HepG2 (cell line): ENCODE results near the gene DSN1. TPM values are rescaled to one million over a fixed set of nuclear protein-coding genes. Genes with fewer than 3 reads are reported as not detected.

Experiments used
- ELF4 ChIP-seq: sonication (generic); formaldehyde crosslinking; IDR thresholded peaks from 2 replicates; pipeline ENCODE4 v1.5.0; 2020; ENCODE audit warnings: missing genetic modification reagents, mild to moderate bottlenecking, moderate library complexity, borderline replicate concordance
- FOXA1 ChIP-seq, 2 experiments: fragments of 450-650 bp in 1 of 2; sonication (generic) in 1 of 2; formaldehyde crosslinking in 1 of 2; IDR thresholded peaks; 2 replicates each; pipeline versions ENCODE4 v1.4.0 to v1.6.1; 2016 to 2020; ENCODE audit warnings: missing genetic modification reagents in 1 of 2
- HOXA5 ChIP-seq: sonication (generic); formaldehyde crosslinking; IDR thresholded peaks from 2 replicates; pipeline ENCODE4 v1.4.0; 2020; ENCODE audit warnings: missing genetic modification reagents
- KDM5B ChIP-seq: sonication (generic); formaldehyde crosslinking; IDR thresholded peaks from 2 replicates; pipeline ENCODE4 v1.4.0; 2020; ENCODE audit warnings: missing genetic modification reagents, mild to moderate bottlenecking, borderline replicate concordance
- NR1H2 ChIP-seq: sonication (generic); formaldehyde crosslinking; IDR thresholded peaks from 2 replicates; pipeline ENCODE4 v1.8.1; 2022; ENCODE audit warnings: low read depth, missing genetic modification reagents, borderline replicate concordance
- PPARG ChIP-seq: conservative IDR thresholded peaks from 2 replicates; pipeline ENCODE4 v1.6.1; 2016; ENCODE audit warnings: missing biosample characterization, missing genetic modification reagents
- REPIN1 ChIP-seq: sonication (generic); formaldehyde crosslinking; IDR thresholded peaks from 2 replicates; pipeline ENCODE4 v1.8.0; 2022; ENCODE audit warnings: missing genetic modification reagents, low read depth, mild to moderate bottlenecking, borderline replicate concordance
- RNF2 ChIP-seq: fragments of 450-650 bp; conservative IDR thresholded peaks from 2 replicates; pipeline ENCODE4 v1.6.1; 2016; ENCODE audit warnings: low read depth
- SIN3A ChIP-seq: IDR thresholded peaks from 2 replicates; pipeline ENCODE4 v1.6.1; 2011; ENCODE audit warnings: low read depth, mild to moderate bottlenecking, control low read depth, low read length, borderline replicate concordance
- SKI ChIP-seq: fragments of 450-650 bp; IDR thresholded peaks from one replicate; pipeline ENCODE4 v1.6.1; 2018; ENCODE audit warnings: mild to moderate bottlenecking; ENCODE audit not compliant: partially characterized antibody
- SOX13 ChIP-seq, 3 experiments: fragments of 450-650 bp in 1 of 3; sonication (generic) in 1 of 3; formaldehyde crosslinking in 1 of 3; IDR thresholded peaks in 2 of 3; conservative IDR thresholded peaks in 1 of 3; 2 replicates each; pipeline versions ENCODE4 v1.5.0 to v1.6.1; 2016 to 2020; ENCODE audit warnings: antibody characterized with exemption in 1 of 3, mild to moderate bottlenecking in 1 of 3, missing compliant biosample characterization in 1 of 3, missing genetic modification reagents in 1 of 3, moderate library complexity in 1 of 3
- ZNF124 ChIP-seq: sonication (generic); formaldehyde crosslinking; IDR thresholded peaks from 2 replicates; pipeline ENCODE4 v1.4.0; 2020; ENCODE audit warnings: missing genetic modification reagents
- ZNF224 ChIP-seq: sonication (generic); formaldehyde crosslinking; IDR thresholded peaks from 2 replicates; pipeline ENCODE4 v1.5.0; 2020; ENCODE audit warnings: mild to moderate bottlenecking, missing genetic modification reagents
- ZNF235 ChIP-seq: sonication (generic); formaldehyde crosslinking; IDR thresholded peaks from 2 replicates; pipeline ENCODE4 v1.8.1; 2023; ENCODE audit warnings: mild to moderate bottlenecking, missing genetic modification reagents, borderline replicate concordance
- ZNF263 ChIP-seq: sonication (generic); formaldehyde crosslinking; IDR thresholded peaks from 2 replicates; pipeline ENCODE4 v1.4.0; 2020; ENCODE audit warnings: missing genetic modification reagents
- ZNF746 ChIP-seq: sonication (generic); formaldehyde crosslinking; IDR thresholded peaks from 2 replicates; pipeline ENCODE4 v1.8.0; 2022; ENCODE audit warnings: mild to moderate bottlenecking, missing genetic modification reagents
- ZNF773 ChIP-seq: sonication (generic); formaldehyde crosslinking; IDR thresholded peaks from 2 replicates; pipeline ENCODE4 v1.4.0; 2020; ENCODE audit warnings: missing genetic modification reagents, borderline replicate concordance
- ZNF850 ChIP-seq: sonication (generic); formaldehyde crosslinking; conservative IDR thresholded peaks from 2 replicates; pipeline ENCODE4 v1.9.0; 2021; ENCODE audit warnings: mild to moderate bottlenecking, missing genetic modification reagents
- ZNF891 ChIP-seq: sonication (generic); formaldehyde crosslinking; IDR thresholded peaks from 2 replicates; pipeline ENCODE4 v1.5.0; 2020; ENCODE audit warnings: mild to moderate bottlenecking, missing genetic modification reagents
- polyA plus RNA-seq, 8 experiments: library from polyadenylated mRNA; depleted of rRNA in 3 of 8; stranded (reverse) in 7 of 8; unstranded in 1 of 8; fragments of >200 nt; fragmentation: Illumina TruSeq in 4 of 8; extraction: Trizol in 4 of 8; gene quantifications; 2 replicates each; pipeline versions ENCODE4 v1.2.1 to v1.2.3, GENCODE V29; 2011 to 2016; ENCODE audit warnings: low read depth in 4 of 8, missing spikeins in 1 of 8, mixed read lengths in 1 of 8; ENCODE audit not compliant: insufficient read depth in 1 of 8
- total RNA-seq, 5 experiments: library from RNA; depleted of rRNA; stranded (reverse); fragments of >200 nt; fragmentation: Illumina TruSeq; extraction: Trizol; gene quantifications; 2 replicates each; pipeline ENCODE4 v1.2.3, GENCODE V29; 2016; ENCODE audit warnings: low read depth in 1 of 5
- TF ChIP-seq, protein P1 (sequence below): IDR thresholded peaks from 2 replicates; pipeline ENCODE4 v1.6.1; 2018; ENCODE audit warnings: missing genetic modification reagents
- TF ChIP-seq, protein P2 (sequence below): sonication (generic); formaldehyde crosslinking; IDR thresholded peaks from 2 replicates; pipeline ENCODE4 v1.4.0; 2020; ENCODE audit warnings: missing genetic modification reagents, low read depth, mild to moderate bottlenecking, borderline replicate concordance
- TF ChIP-seq, protein P3 (sequence below): sonication (generic); formaldehyde crosslinking; IDR thresholded peaks from 2 replicates; pipeline ENCODE4 v1.4.0; 2020; ENCODE audit warnings: missing genetic modification reagents, borderline replicate concordance

DSN1 gene
- total and polyA plus RNA-seq, 2 of the 13 experiments (the other 11 are each of a cell fraction or from before 2014, with no cell fraction given): 18.7 to 53.7 TPM

DNA sequence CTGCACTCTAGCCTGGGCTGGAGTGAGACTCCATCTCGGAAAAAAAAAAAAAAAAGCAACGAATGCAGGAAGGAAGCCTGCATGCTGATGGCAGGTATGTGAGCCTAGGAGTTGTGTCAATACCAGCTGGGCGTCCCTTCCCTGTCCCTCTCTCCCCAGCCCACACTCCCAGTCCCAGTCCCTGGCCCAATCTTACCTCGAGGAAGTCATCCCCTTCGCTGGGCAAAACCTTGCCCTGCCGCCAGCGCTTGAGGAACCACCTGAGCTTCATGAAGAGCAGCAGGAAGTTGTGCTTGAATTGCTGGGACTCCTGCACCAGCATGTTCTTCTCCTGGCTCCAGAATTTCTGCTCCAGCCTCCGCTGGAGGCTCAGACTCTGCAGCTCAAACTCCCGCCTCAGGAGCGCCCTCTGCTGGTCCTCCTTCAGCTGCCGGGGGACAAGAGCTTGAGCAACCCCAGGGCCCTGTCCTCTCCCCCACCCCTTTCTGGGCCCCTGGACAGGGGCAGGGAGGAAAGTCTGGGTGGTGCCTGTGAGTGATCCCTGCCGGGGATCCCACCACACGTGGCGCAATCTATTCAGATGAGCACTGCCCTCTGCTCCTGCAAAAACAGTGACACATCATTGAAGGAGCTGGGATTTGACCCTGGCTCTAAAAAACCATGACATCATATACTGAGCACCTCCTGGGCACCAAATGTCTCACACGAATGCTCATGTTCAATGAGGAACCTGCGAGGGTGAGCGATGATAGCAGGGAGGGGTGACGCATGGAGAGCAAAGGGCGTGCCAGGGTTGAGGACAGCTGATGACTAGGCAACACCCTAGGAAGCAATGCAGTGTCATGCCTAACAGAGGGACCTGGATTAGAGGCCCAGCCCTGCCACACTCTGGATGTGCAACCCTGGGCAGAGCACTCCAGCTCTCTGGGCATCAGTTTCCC, 35.0 kb upstream of the DSN1 start (continued):
- TF ChIP-seq ZNF746 (CRISPR knock-in tag) (peak; percentile 68; the same call in 1 of the 2 replicates), RNF2 (no peak), NR1H2 (CRISPR knock-in tag) (no peak), PPARG (CRISPR knock-in tag) (0 out of 2 replicates have a peak, but pooled peaks have one; percentile 29), ZNF224 (0 out of 2 replicates have a peak, but pooled peaks have one; percentile 62), ZNF235 (no peak), ELF4 (CRISPR knock-in tag) (no peak), KDM5B (CRISPR knock-in tag) (peak; percentile 45; the same call in 1 of the 2 replicates), ZNF850 (CRISPR knock-in tag) (no peak), SKI (no peak), SOX13 (IDR thresholded peaks at IDR 0.05) (no peak), SOX13 (CRISPR knock-in tag; conservative IDR thresholded peaks at IDR 0.05 in 1 of 2, IDR thresholded peaks at IDR 0.05 in 1 of 2) (peak in 1 of 2 experiments; percentile 28; a peak in 1 of 4 replicates), ZNF124 (CRISPR knock-in tag) (no peak), ZNF263 (CRISPR knock-in tag) (peak; percentile 88), FOXA1 (IDR thresholded peaks at IDR 0.05) (no peak), FOXA1 (CRISPR knock-in tag; IDR thresholded peaks at IDR 0.05) (no peak), ZNF891 (peak; percentile 80), REPIN1 (CRISPR knock-in tag) (peak; percentile 66; the same call in 1 of the 2 replicates), SIN3A (no peak), HOXA5 (no peak), ZNF773 (CRISPR knock-in tag) (no peak)
- TF ChIP-seq, protein P1, sequence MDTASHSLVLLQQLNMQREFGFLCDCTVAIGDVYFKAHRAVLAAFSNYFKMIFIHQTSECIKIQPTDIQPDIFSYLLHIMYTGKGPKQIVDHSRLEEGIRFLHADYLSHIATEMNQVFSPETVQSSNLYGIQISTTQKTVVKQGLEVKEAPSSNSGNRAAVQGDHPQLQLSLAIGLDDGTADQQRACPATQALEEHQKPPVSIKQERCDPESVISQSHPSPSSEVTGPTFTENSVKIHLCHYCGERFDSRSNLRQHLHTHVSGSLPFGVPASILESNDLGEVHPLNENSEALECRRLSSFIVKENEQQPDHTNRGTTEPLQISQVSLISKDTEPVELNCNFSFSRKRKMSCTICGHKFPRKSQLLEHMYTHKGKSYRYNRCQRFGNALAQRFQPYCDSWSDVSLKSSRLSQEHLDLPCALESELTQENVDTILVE (CRISPR knock-in tag): 0 out of 2 replicates have a peak, but pooled peaks have one; percentile 29
- TF ChIP-seq, protein P2, sequence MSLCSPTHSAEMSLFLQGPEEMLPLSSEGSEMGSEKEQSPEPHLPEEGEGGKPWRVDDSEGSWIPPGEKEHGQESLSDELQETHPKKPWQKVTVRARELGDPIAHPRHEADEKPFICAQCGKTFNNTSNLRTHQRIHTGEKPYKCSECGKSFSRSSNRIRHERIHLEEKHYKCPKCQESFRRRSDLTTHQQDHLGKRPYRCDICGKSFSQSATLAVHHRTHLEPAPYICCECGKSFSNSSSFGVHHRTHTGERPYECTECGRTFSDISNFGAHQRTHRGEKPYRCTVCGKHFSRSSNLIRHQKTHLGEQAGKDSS: no peak
- TF ChIP-seq, protein P3, sequence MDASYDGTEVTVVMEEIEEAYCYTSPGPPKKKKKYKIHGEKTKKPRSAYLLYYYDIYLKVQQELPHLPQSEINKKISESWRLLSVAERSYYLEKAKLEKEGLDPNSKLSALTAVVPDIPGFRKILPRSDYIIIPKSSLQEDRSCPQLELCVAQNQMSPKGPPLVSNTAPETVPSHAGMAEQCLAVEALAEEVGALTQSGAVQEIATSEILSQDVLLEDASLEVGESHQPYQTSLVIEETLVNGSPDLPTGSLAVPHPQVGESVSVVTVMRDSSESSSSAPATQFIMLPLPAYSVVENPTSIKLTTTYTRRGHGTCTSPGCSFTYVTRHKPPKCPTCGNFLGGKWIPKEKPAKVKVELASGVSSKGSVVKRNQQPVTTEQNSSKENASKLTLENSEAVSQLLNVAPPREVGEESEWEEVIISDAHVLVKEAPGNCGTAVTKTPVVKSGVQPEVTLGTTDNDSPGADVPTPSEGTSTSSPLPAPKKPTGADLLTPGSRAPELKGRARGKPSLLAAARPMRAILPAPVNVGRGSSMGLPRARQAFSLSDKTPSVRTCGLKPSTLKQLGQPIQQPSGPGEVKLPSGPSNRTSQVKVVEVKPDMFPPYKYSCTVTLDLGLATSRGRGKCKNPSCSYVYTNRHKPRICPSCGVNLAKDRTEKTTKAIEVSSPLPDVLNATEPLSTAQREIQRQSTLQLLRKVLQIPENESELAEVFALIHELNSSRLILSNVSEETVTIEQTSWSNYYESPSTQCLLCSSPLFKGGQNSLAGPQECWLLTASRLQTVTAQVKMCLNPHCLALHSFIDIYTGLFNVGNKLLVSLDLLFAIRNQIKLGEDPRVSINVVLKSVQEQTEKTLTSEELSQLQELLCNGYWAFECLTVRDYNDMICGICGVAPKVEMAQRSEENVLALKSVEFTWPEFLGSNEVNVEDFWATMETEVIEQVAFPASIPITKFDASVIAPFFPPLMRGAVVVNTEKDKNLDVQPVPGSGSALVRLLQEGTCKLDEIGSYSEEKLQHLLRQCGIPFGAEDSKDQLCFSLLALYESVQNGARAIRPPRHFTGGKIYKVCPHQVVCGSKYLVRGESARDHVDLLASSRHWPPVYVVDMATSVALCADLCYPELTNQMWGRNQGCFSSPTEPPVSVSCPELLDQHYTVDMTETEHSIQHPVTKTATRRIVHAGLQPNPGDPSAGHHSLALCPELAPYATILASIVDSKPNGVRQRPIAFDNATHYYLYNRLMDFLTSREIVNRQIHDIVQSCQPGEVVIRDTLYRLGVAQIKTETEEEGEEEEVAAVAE (CRISPR knock-in tag): no peak
